ENCODE data around the gene KLF7. TPM values are rescaled to one million over a fixed set of nuclear protein-coding genes. Genes with fewer than 3 reads are reported as not detected.

Gene KLF7
- total RNA-seq, 1 experiment from 2014 or later, result 32.2 TPM

DNA sequence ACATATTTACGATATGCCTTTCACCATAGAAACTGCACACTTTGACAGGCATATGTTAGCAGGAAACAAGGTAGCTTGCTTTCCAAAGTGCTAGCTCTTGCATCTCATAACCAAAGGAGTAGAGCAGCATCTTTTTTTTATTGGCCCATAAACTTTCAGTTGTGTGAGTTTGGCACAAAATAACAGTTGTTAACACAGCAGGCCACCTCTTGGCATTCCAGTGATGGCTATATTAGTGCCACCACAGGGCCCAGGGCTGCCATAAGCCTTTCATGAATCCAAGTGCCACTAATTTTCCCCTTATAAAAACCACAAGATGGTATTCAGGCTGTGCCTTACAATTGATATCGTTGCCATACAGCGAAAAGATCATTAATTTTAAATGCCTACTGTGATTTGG, 40.3 kb upstream of the KLF7 start:
- no peak overlapping the region for H3K23ac ChIP-seq (ENCODE audit: insufficient read length, low read depth, low read length)
- no peaks in the 10 kb centered on the region for H3K79me2 ChIP-seq (ENCODE audit: insufficient read depth, low read length)
- H2BK5ac ChIP-seq (ENCODE audit: insufficient read length, low read length), result no peak overlapping the region
- no CpG with 5 or more reads among the region's 3 CpGs for WGBS (ENCODE audit: extremely low coverage, insufficient read length, low lambda C conversion rate)
- no peaks in the 10 kb centered on the region for H3K4me1 ChIP-seq (ENCODE audit: insufficient read depth, low read length)
- no peak for TF ChIP-seq CTCF (conservative IDR thresholded peaks at IDR 0.05)
- H3K4ac ChIP-seq (ENCODE audit: low read depth, low read length), result no peak overlapping the region
- no peak for DNase-seq
- no peak overlapping the region for H3K9ac ChIP-seq (ENCODE audit: extremely low read depth, insufficient read length, low read length)
- H2BK120ac ChIP-seq (ENCODE audit: low read depth, low read length, poor library complexity, severe bottlenecking), result no peak overlapping the region
- H3K18ac ChIP-seq (ENCODE audit: insufficient read length, low read depth, low read length), result no peak overlapping the region
- H3K27me3 ChIP-seq (ENCODE audit: insufficient read depth, low read length), result no peaks in the 10 kb centered on the region
- H3K36me3 Mint-ChIP-seq (ENCODE audit: insufficient read depth in 1 of 3, low read depth in 3 of 3), result no peaks in the 10 kb centered on the region
- H3K9me3 Mint-ChIP-seq, result peaks cover 0 to 3% of the 10 kb centered on the region in 2 experiments; a peak in 1 of 5 replicates
- no peaks in the 10 kb centered on the region for H3K27me3 Mint-ChIP-seq (ENCODE audit: low read depth)
- H3K79me1 ChIP-seq (ENCODE audit: insufficient read depth, low read depth, low read length, poor library complexity, severe bottlenecking), result no peaks in the 10 kb centered on the region
- no peak overlapping the region for H2BK12ac ChIP-seq (ENCODE audit: insufficient read length, low read depth, low read length)
- no peak overlapping the region for H3K4me2 ChIP-seq (ENCODE audit: insufficient read depth, insufficient read length, low read length)
- H2AFZ ChIP-seq (ENCODE audit: low read length), result no peak overlapping the region
- H3K4me1 Mint-ChIP-seq, result peaks cover 9 to 20% of the 10 kb centered on the region in 2 experiments
- no peak overlapping the region for H3K4me3 Mint-ChIP-seq
- no peaks in the 10 kb centered on the region for H3K9me3 ChIP-seq (ENCODE audit: control insufficient read depth, low read depth, low read length)
- no peak overlapping the region for H4K91ac ChIP-seq (ENCODE audit: insufficient read length, low read depth, low read length)
- H3K27ac Mint-ChIP-seq, result no peak overlapping the region
- H4K5ac ChIP-seq (ENCODE audit: insufficient read length, low read depth, low read length), result no peak overlapping the region
- no peak overlapping the region for H4K8ac ChIP-seq (replicated peaks; ENCODE audit: insufficient read length, low read depth, low read length)
- H2BK20ac ChIP-seq (ENCODE audit: low read depth, low read length, poor library complexity, severe bottlenecking), result no peak overlapping the region
- no peaks in the 10 kb centered on the region for H4K20me1 ChIP-seq (ENCODE audit: control insufficient read depth, insufficient read depth, insufficient read length)
- H3T11ph ChIP-seq (ENCODE audit: low read length), result no peak overlapping the region
- H3K27ac ChIP-seq (ENCODE audit: insufficient read length, low read depth, low read length), result no peak overlapping the region
- H3K14ac ChIP-seq (ENCODE audit: insufficient read depth, low read length), result no peak overlapping the region
- H3K56ac ChIP-seq (ENCODE audit: insufficient read length, low read depth, low read length), result no peak overlapping the region
- H2BK15ac ChIP-seq (ENCODE audit: low read depth, low read length), result no peak overlapping the region
- H2AK5ac ChIP-seq (ENCODE audit: insufficient read length, low read length), result no peak overlapping the region
- H3K23me2 ChIP-seq (ENCODE audit: insufficient read length, low read depth, low read length, poor library complexity, severe bottlenecking), result no peaks in the 10 kb centered on the region
